HEK293T (cell line): Measurements from ENCODE around the gene LPCAT1.

Source experiments
- ARNT ChIP-seq: fragments of 450-650 bp; IDR thresholded peaks from 2 replicates; pipeline ENCODE4 v1.6.1; 2017; ENCODE audit warnings: mild to moderate bottlenecking
- BHLHE40 ChIP-seq: fragments of 450-650 bp; IDR thresholded peaks from 2 replicates; pipeline ENCODE4 v1.6.1; 2016; ENCODE audit warnings: mild to moderate bottlenecking, moderate library complexity, borderline replicate concordance
- FOXM1 ChIP-seq: fragments of 450-650 bp; IDR thresholded peaks from 2 replicates; pipeline ENCODE4 v1.6.1; 2017; ENCODE audit warnings: mild to moderate bottlenecking, borderline replicate concordance
- L3MBTL2 ChIP-seq: fragments of 450-650 bp; conservative IDR thresholded peaks from 2 replicates; pipeline ENCODE4 v1.6.1; 2016; ENCODE audit warnings: mild to moderate bottlenecking
- PKNOX1 ChIP-seq: fragments of 450-650 bp; IDR thresholded peaks from 2 replicates; pipeline ENCODE4 v1.6.1; 2016
- SP1 ChIP-seq: fragments of 450-650 bp; IDR thresholded peaks from 2 replicates; pipeline ENCODE4 v1.6.1; 2017
- SUZ12 ChIP-seq: fragments of 450-650 bp; IDR thresholded peaks from 2 replicates; pipeline ENCODE4 v1.6.1; 2016; ENCODE audit warnings: mild to moderate bottlenecking

- no peak for TF ChIP-seq L3MBTL2
- TF ChIP-seq BHLHE40 = no peak
- no peak for TF ChIP-seq FOXM1
- TF ChIP-seq SP1 = no peak
- TF ChIP-seq ARNT = no peak
- no peak for TF ChIP-seq SUZ12
- TF ChIP-seq PKNOX1 = no peak
Measured at GRCh38 chr5:1542781-1543180, 19.0 kb upstream of the LPCAT1 start.
